GM18499 (cell line): Measurements from ENCODE around the gene AGO4.
"Not testable (repeated sequence)": the region's sequence is repeated elsewhere in the genome, so short reads cannot be mapped to it uniquely, and the experiment has no call there.

Experiments used
- ATAC-seq: cut with Tn5 transposase; IDR thresholded peaks from one replicate; pipeline ENCODE4 v1.9.1; 2021; ENCODE audit warnings: moderate number of reproducible peaks; ENCODE audit not compliant: insufficient read depth, unreplicated experiment

AGO4 gene

GRCh38 chr1:35807614-35808449 is at the start of gene AGO4:
Gene AGO4 (plus strand): TSS chr1:35808016. CDS start chr1:35808417, 401 bp downstream.
- ATAC-seq: no peak

- ATAC-seq: no peak
These were observed 45.7 kb upstream of the AGO4 start for GRCh38 chr1:35762141-35762540.

- ATAC-seq: no peak
These were observed 44.6 kb upstream of the AGO4 start for GRCh38 chr1:35763201-35763600.

GRCh38 chr1:35764283-35764682 is 43.5 kb upstream of the AGO4 start:
- ATAC-seq: no peak

GRCh38 chr1:35768350-35769187 is 39.2 kb upstream of the AGO4 start:
- no peak for ATAC-seq

- peak; percentile 35 for ATAC-seq
These were observed 38.5 kb upstream of the AGO4 start for GRCh38 chr1:35769188-35769758.

- ATAC-seq: no peak
These were observed 34.1 kb upstream of the AGO4 start for GRCh38 chr1:35773711-35774110.

GRCh38 chr1:35776172-35776571 is 31.6 kb upstream of the AGO4 start:
- not testable (repeated sequence) for ATAC-seq

GRCh38 chr1:35777109-35777508 is 30.7 kb upstream of the AGO4 start:
- ATAC-seq: no peak

- no peak for ATAC-seq
These were observed 24.7 kb upstream of the AGO4 start for GRCh38 chr1:35783055-35783583.

GRCh38 chr1:35784364-35784763 is 23.5 kb upstream of the AGO4 start:
- ATAC-seq: not testable (repeated sequence)

- no peak for ATAC-seq
These were observed 19.7 kb upstream of the AGO4 start for GRCh38 chr1:35788139-35788538.

- no peak for ATAC-seq
These were observed 17.1 kb upstream of the AGO4 start for GRCh38 chr1:35790670-35791069.

GRCh38 chr1:35795295-35795694 is 12.5 kb upstream of the AGO4 start:
- ATAC-seq: no peak

GRCh38 chr1:35797380-35797779 is 10.4 kb upstream of the AGO4 start:
- ATAC-seq: no peak

GRCh38 chr1:35798019-35798418 is 9.8 kb upstream of the AGO4 start:
- not testable (repeated sequence) for ATAC-seq

- ATAC-seq: not testable (repeated sequence)
These were observed 7.5 kb upstream of the AGO4 start for GRCh38 chr1:35800167-35800887.

- no peak for ATAC-seq
These were observed 766 bp downstream of the AGO4 start for GRCh38 chr1:35808450-35809113.
